GM12878 (cell line): ENCODE data around the gene NT5E.

Experiments used
- ASH2L ChIP-seq: fragments of 300-600, 200-600 bp; sonication (generic); IDR thresholded peaks from 2 replicates; pipeline ENCODE4 v1.6.1; 2017; ENCODE audit warnings: low read depth, mild to moderate bottlenecking, borderline replicate concordance
- CHD2 ChIP-seq: IDR thresholded peaks from 2 replicates; pipeline ENCODE4 v1.6.1; 2011; ENCODE audit warnings: low read depth, low read length, improper control_type of control experiment, borderline replicate concordance
- EP300 ChIP-seq, 2 experiments: fragments of 150-350 bp in 1 of 2; IDR thresholded peaks; 2 replicates each; pipeline ENCODE4 v1.6.1; 2011 to 2012; ENCODE audit warnings: low read depth in 2 of 2, low read length in 2 of 2, borderline replicate concordance in 1 of 2, improper control_type of control experiment in 1 of 2, inconsistent platforms in 1 of 2; ENCODE audit not compliant: control insufficient read depth in 1 of 2
- GABPA ChIP-seq: IDR thresholded peaks from 2 replicates; pipeline ENCODE4 v1.6.1; 2014; ENCODE audit warnings: antibody characterized with exemption, low read depth, mild to moderate bottlenecking, inconsistent platforms
- JUND ChIP-seq: IDR thresholded peaks from 2 replicates; pipeline ENCODE4 v1.6.1; 2012; ENCODE audit warnings: low read depth, mild to moderate bottlenecking, low read length, improper control_type of control experiment, moderate library complexity
- NBN ChIP-seq: fragments of 450-650 bp; IDR thresholded peaks from 2 replicates; pipeline ENCODE4 v1.6.1; 2016
- POLR2A ChIP-seq: IDR thresholded peaks from 2 replicates; pipeline ENCODE4 v1.6.1; 2011; ENCODE audit warnings: low read depth, mild to moderate bottlenecking, low read length
- POLR2AphosphoS2 ChIP-seq: IDR thresholded peaks from 2 replicates; pipeline ENCODE4 v1.6.1; 2011; ENCODE audit warnings: low read depth, mild to moderate bottlenecking, low read length, improper control_type of control experiment, moderate library complexity
- RAD21 ChIP-seq: IDR thresholded peaks from 2 replicates; pipeline ENCODE4 v1.6.1; 2011; ENCODE audit warnings: mild to moderate bottlenecking, low read depth, low read length, moderate library complexity; ENCODE audit not compliant: insufficient read depth
- TAF1 ChIP-seq: IDR thresholded peaks from 2 replicates; pipeline ENCODE4 v1.6.1; 2011; ENCODE audit warnings: mild to moderate bottlenecking, low read depth, low read length, borderline replicate concordance
- TF ChIP-seq, protein P1 (sequence below), 3 experiments: IDR thresholded peaks in 2 of 3; conservative IDR thresholded peaks in 1 of 3; 2 replicates each; pipeline ENCODE4 v1.5.1; 2011; ENCODE audit warnings: low read depth in 3 of 3, low read length in 3 of 3, mild to moderate bottlenecking in 3 of 3, control low read depth in 2 of 3, moderate library complexity in 2 of 3, inconsistent platforms in 1 of 3, mixed read lengths in 1 of 3; ENCODE audit not compliant: control insufficient read depth in 2 of 3, insufficient read depth in 1 of 3; ENCODE audit errors: extremely low read depth in 1 of 3
- TF ChIP-seq, protein P2 (sequence below): IDR thresholded peaks from 2 replicates; pipeline ENCODE4 v1.6.1; 2012; ENCODE audit warnings: mild to moderate bottlenecking, low read depth, low read length

DNA sequence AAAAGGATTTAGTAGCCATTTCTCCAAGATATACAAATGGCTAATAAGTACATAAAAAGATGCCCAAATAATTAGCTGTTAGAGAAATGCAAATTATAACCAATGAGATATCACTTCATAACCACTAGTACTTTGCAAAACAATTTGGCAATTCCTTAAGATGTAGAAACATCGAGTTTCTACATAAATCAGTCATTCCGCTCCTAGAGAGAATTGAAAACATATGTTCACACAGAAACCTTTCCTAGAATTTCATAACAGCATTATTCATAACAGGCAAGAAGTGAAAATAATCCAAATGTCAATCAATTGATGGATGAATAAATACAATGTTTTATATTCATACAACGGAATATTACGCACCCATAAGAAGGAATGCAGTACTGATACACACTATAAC is 20.5 kb upstream of the NT5E start:
- TF ChIP-seq EP300 (IDR thresholded peaks at IDR 0.05; ENCODE audit: borderline replicate concordance in 1 of 2, control insufficient read depth in 1 of 2, low read depth in 2 of 2, low read length in 2 of 2), result no peak
- TF ChIP-seq POLR2AphosphoS2, result no peak
- TF ChIP-seq, protein P1, sequence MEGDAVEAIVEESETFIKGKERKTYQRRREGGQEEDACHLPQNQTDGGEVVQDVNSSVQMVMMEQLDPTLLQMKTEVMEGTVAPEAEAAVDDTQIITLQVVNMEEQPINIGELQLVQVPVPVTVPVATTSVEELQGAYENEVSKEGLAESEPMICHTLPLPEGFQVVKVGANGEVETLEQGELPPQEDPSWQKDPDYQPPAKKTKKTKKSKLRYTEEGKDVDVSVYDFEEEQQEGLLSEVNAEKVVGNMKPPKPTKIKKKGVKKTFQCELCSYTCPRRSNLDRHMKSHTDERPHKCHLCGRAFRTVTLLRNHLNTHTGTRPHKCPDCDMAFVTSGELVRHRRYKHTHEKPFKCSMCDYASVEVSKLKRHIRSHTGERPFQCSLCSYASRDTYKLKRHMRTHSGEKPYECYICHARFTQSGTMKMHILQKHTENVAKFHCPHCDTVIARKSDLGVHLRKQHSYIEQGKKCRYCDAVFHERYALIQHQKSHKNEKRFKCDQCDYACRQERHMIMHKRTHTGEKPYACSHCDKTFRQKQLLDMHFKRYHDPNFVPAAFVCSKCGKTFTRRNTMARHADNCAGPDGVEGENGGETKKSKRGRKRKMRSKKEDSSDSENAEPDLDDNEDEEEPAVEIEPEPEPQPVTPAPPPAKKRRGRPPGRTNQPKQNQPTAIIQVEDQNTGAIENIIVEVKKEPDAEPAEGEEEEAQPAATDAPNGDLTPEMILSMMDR (IDR thresholded peaks at IDR 0.05 in 2 of 3, conservative IDR thresholded peaks at IDR 0.05 in 1 of 3; ENCODE audit: control insufficient read depth in 2 of 3, extremely low read depth in 1 of 3, insufficient read depth in 1 of 3, low read depth in 3 of 3, low read length in 3 of 3), result no peak
- no peak for TF ChIP-seq TAF1
- TF ChIP-seq, protein P2, sequence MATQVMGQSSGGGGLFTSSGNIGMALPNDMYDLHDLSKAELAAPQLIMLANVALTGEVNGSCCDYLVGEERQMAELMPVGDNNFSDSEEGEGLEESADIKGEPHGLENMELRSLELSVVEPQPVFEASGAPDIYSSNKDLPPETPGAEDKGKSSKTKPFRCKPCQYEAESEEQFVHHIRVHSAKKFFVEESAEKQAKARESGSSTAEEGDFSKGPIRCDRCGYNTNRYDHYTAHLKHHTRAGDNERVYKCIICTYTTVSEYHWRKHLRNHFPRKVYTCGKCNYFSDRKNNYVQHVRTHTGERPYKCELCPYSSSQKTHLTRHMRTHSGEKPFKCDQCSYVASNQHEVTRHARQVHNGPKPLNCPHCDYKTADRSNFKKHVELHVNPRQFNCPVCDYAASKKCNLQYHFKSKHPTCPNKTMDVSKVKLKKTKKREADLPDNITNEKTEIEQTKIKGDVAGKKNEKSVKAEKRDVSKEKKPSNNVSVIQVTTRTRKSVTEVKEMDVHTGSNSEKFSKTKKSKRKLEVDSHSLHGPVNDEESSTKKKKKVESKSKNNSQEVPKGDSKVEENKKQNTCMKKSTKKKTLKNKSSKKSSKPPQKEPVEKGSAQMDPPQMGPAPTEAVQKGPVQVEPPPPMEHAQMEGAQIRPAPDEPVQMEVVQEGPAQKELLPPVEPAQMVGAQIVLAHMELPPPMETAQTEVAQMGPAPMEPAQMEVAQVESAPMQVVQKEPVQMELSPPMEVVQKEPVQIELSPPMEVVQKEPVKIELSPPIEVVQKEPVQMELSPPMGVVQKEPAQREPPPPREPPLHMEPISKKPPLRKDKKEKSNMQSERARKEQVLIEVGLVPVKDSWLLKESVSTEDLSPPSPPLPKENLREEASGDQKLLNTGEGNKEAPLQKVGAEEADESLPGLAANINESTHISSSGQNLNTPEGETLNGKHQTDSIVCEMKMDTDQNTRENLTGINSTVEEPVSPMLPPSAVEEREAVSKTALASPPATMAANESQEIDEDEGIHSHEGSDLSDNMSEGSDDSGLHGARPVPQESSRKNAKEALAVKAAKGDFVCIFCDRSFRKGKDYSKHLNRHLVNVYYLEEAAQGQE, result no peak
- TF ChIP-seq CHD2, result no peak
- no peak for TF ChIP-seq RAD21
- no peak for TF ChIP-seq NBN
- no peak for TF ChIP-seq JUND
- no peak for TF ChIP-seq GABPA
- no peak for TF ChIP-seq POLR2A
- TF ChIP-seq ASH2L, result no peak
